Transverse colon (tissue), 4 donors: ENCODE results near the gene FZD4. TPM values are rescaled to one million over a fixed set of nuclear protein-coding genes. Genes with fewer than 3 reads are reported as not detected.

Experiments used
- DNase-seq: peaks from one replicate; pipeline ENCODE4 v3.0.0-alpha.2; 2019
- H3K27ac ChIP-seq, 4 donors: fragments of 200-600 bp; sonication (generic); 2 replicates each; pipeline ENCODE4 v1.5.1; 2016 to 2018; ENCODE audit warnings: inconsistent platforms in 4 of 4
- H3K27me3 ChIP-seq: fragments of 200-600 bp; sonication (generic); 2 replicates; pipeline ENCODE4 v1.5.1; 2017; ENCODE audit warnings: inconsistent platforms
- H3K36me3 ChIP-seq, 4 donors: fragments of 200-600 bp; sonication (generic); 2 replicates each; pipeline ENCODE4 v1.5.1; 2017 to 2019; ENCODE audit warnings: inconsistent platforms in 4 of 4
- H3K4me1 ChIP-seq, 4 donors: fragments of 200-600 bp; sonication (generic); 2 replicates each; pipeline ENCODE4 v1.5.1; 2017 to 2020; ENCODE audit warnings: inconsistent platforms in 4 of 4
- H3K4me3 ChIP-seq, 4 donors: fragments of 200-600 bp; sonication (generic); 1 replicate in 1 of 4; 2 replicates in 3 of 4; pipeline versions ENCODE4 v1.5.1 to v1.6.1; 2017 to 2019; ENCODE audit warnings: inconsistent platforms in 4 of 4
- H3K9me3 ChIP-seq, 2 donors: fragments of 200-600 bp; sonication (generic); 2 replicates each; pipeline ENCODE4 v1.5.1; 2017 to 2019; ENCODE audit warnings: inconsistent platforms in 2 of 2
- CTCF ChIP-seq, 5 experiments: fragments of 200-600 bp in 3 of 5; fragments of 450-650 bp in 2 of 5; sonication (generic) in 3 of 5; IDR thresholded peaks; 1 replicate in 2 of 5; 2 replicates in 3 of 5; pipeline ENCODE4 v1.5.1; 2016 to 2017; ENCODE audit warnings: antibody characterized with exemption in 5 of 5, inconsistent platforms in 3 of 5, mild to moderate bottlenecking in 2 of 5, moderate library complexity in 1 of 5
- EP300 ChIP-seq: sonication (generic); formaldehyde crosslinking; IDR thresholded peaks from one replicate; pipeline ENCODE4 v1.6.1; 2017; ENCODE audit warnings: antibody characterized with exemption, low read depth
- POLR2A ChIP-seq: fragments of 450-650 bp; IDR thresholded peaks from one replicate; pipeline ENCODE4 v1.6.1; 2016; ENCODE audit warnings: antibody characterized with exemption, mild to moderate bottlenecking, moderate library complexity
- POLR2AphosphoS5 ChIP-seq, 3 donors: sonication (generic); formaldehyde crosslinking; IDR thresholded peaks; one replicate each; pipeline ENCODE4 v1.6.1; 2016; ENCODE audit warnings: antibody characterized with exemption in 3 of 3
- WGBS, 2 donors: methylation state at CpG; one replicate each; pipeline ENCODE4 v1.1.5; 2018; ENCODE audit warnings: low coverage in 1 of 2; 5-methylcytosine and 5-hydroxymethylcytosine counted together
- in situ Hi-C, 4 donors: fragments of 200-750 bp; cut with MboI; loops; one replicate each; pipeline versions ENCODE4 v1.15.0 to v1.15.1; 2017; ENCODE audit warnings: low sequenced_read_pairs in 3 of 4, low pct_ligation_motif_present in 1 of 4, low pct_unique_long_range_greater_than_20kb in 1 of 4
- intact Hi-C: fragments of 100-400 bp; cut with DNase I; formaldehyde crosslinking; loops from one replicate; pipeline ENCODE4 v1.15.1; 2023; ENCODE audit warnings: low total_unique reads
- total RNA-seq, 4 donors: library from RNA; depleted of rRNA; stranded (reverse); fragments of >200 nt; gene quantifications; one replicate each; pipeline ENCODE4 v1.1.0, GENCODE V29; 2016

FZD4 gene
- total RNA-seq, 4 donors from 2014 or later: 9.1 to 27.1 (median 18.1) TPM

DNA sequence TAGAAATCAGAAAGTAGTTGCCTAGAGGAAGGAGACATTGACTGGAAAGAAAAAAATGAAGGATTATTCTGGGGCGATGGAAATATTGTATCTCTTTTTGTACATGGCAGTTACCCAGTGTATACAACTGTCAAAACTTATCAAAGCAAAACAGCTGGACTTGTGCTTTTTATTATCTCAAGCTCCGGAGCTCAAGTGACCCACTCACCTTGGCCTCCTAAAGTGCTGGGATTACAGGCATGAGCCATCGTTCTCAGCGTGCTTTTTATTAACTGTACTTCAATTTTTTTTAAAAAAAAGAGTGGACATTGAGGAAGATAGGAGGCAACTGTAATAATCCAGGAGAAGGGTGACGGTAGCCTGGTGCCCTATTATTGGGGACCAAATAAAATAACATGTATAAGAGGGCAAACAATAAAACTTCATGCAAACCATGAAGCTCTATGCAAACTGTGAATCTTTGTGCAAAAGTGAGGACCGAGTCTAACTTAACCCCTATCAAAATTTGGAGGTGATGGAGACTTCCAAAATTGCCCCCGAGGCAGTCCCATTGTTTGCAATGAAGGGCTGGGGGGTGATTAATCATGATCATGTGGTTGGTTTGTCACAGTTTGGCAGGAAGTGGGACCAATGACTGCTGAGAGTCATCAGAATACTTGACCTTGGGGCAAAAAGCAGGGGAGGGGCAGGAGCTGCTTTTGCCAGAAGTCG lies 23.5 kb downstream of the FZD4 start:
- intact Hi-C loops (no loop called here), in situ Hi-C loops (loop anchor here (10.0 to 25.0 kb wide), 2 partner anchors 57 to 481 kb away; no protein-coding TSS in a partner anchor)
- Histone ChIP-seq H3K36me3 (no peaks in the 10 kb centered on the region), H3K27me3 (no peaks in the 10 kb centered on the region), H3K4me3 (no peak overlapping the region), H3K9me3 (no peaks in the 10 kb centered on the region), H3K4me1 (peaks cover 4 to 24% (median 4%) of the 10 kb centered on the region in 4 donors), H3K27ac (peak overlapping the region in 2 of 4 donors; percentile 19 to 26)
- 48 to 53% methylated on average over 6 to 8 of the region's 8 CpGs for WGBS, 2 donors
- DNase-seq: no peak
- TF ChIP-seq POLR2AphosphoS5 (IDR thresholded peaks at IDR 0.05) (no peak), CTCF (IDR thresholded peaks at IDR 0.05) (no peak), POLR2A (no peak), EP300 (no peak)

- H3K9me3 ChIP-seq: no peaks in the 10 kb centered on the region
- peaks cover 4 to 24% (median 4%) of the 10 kb centered on the region in 4 donors for H3K4me1 ChIP-seq
- no peaks in the 10 kb centered on the region for H3K27me3 ChIP-seq
- WGBS, 2 donors: 82 to 91% methylated on average over 1 of the region's 1 CpG
- no peaks in the 10 kb centered on the region for H3K36me3 ChIP-seq
- DNase-seq: no peak
- no peak overlapping the region for H3K27ac ChIP-seq
- in situ Hi-C loops (loop anchor here (10.0 to 25.0 kb wide), 2 partner anchors 56 to 481 kb away; no protein-coding TSS in a partner anchor), intact Hi-C loops (no loop called here)
- no peak overlapping the region for H3K4me3 ChIP-seq
- no peak for TF ChIP-seq POLR2AphosphoS5 (IDR thresholded peaks at IDR 0.05)
- no peak for TF ChIP-seq CTCF (IDR thresholded peaks at IDR 0.05)
These were observed 24.1 kb downstream of the FZD4 start for GRCh38 chr11:86930957-86931547.

DNA sequence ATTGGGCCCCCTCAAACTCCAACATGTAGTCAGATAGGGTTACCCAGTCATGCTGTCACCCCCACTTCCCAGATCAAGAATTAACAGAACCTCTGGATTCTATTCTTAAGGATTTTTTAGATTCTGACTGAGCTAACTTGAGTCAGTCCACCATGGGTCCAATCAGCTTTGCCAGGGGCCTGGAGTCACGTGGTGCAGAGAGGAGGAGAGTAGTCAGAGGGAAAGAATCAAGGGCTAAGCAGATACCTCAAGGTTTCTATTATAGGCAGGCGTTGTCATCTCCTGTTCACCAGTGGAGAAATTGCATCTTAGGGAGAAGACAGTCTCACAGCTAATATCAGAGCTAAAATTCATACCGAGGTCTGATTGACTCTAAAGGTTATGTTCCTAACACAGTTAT lies 28.2 kb downstream of the FZD4 start:
- no peak overlapping the region for H3K27ac ChIP-seq
- no peak for DNase-seq
- H3K4me3 ChIP-seq: no peak overlapping the region
- TF ChIP-seq POLR2AphosphoS5 (IDR thresholded peaks at IDR 0.05): no peak
- no peak for TF ChIP-seq CTCF (IDR thresholded peaks at IDR 0.05)
- TF ChIP-seq EP300: no peak
- TF ChIP-seq POLR2A: no peak
- H3K36me3 ChIP-seq: no peaks in the 10 kb centered on the region
- H3K9me3 ChIP-seq: no peaks in the 10 kb centered on the region
- H3K4me1 ChIP-seq: peaks cover 0 to 18% (median 3%) of the 10 kb centered on the region in 4 donors
- WGBS, 2 donors: 82 to 83% methylated on average over 2 to 3 of the region's 3 CpGs
- in situ Hi-C loops: loop anchor here in 3 of 4 donors (25.0 kb wide), 1 partner anchor 485 kb away; no protein-coding TSS in a partner anchor
- intact Hi-C loops: no loop called here
- H3K27me3 ChIP-seq: no peaks in the 10 kb centered on the region

GRCh38 chr11:86923999-86924766 lies 31.0 kb downstream of the FZD4 start:
- in situ Hi-C loops: no loop called here
- intact Hi-C loops: no loop called here
- H3K4me1 ChIP-seq: peaks cover 0 to 20% (median 3%) of the 10 kb centered on the region in 4 donors
- no peak for DNase-seq
- no peak for TF ChIP-seq POLR2A
- no peak for TF ChIP-seq EP300
- no peak for TF ChIP-seq POLR2AphosphoS5 (IDR thresholded peaks at IDR 0.05)
- TF ChIP-seq CTCF (IDR thresholded peaks at IDR 0.05): no peak
- H3K36me3 ChIP-seq: no peaks in the 10 kb centered on the region
- H3K9me3 ChIP-seq: no peaks in the 10 kb centered on the region
- H3K4me3 ChIP-seq: no peak overlapping the region
- no peaks in the 10 kb centered on the region for H3K27me3 ChIP-seq
- WGBS, 2 donors: 75 to 76% methylated on average over 4 to 6 of the region's 6 CpGs
- H3K27ac ChIP-seq: no peak overlapping the region
